Measurements from ENCODE around the gene SMYD2.

- no peak for TF ChIP-seq CTCF (IDR thresholded peaks at IDR 0.05; ENCODE audit: extremely low read depth in 1 of 2, insufficient read depth in 1 of 2, low read depth in 1 of 2, low read length in 2 of 2)
- no peak for TF ChIP-seq POLR2A (IDR thresholded peaks at IDR 0.05; ENCODE audit: low read depth, low read length)
- no peak for TF ChIP-seq EZH2 (IDR thresholded peaks at IDR 0.05; ENCODE audit: borderline replicate concordance, low read depth, low read length, severe bottlenecking)
- TF ChIP-seq MAX (IDR thresholded peaks at IDR 0.05; ENCODE audit: insufficient read depth, insufficient read length), result no peak
Measured at GRCh38 chr1:214335567-214335966, 54.6 kb downstream of the SMYD2 start.
